HEK293 (cell line): ENCODE data around the gene PLCL1.

Experiments
- ELK4 ChIP-seq: IDR thresholded peaks from 2 replicates; pipeline ENCODE4 v1.6.1; 2011; ENCODE audit warnings: mild to moderate bottlenecking, low read depth, low read length, borderline replicate concordance
- KLF16 ChIP-seq: fragments of 450-650 bp; formaldehyde crosslinking; IDR thresholded peaks from 2 replicates; pipeline ENCODE4 v1.5.1; 2017; ENCODE audit warnings: missing biosample characterization, missing genetic modification characterization
- OSR2 ChIP-seq: fragments of 450-650 bp; formaldehyde crosslinking; IDR thresholded peaks from 2 replicates; pipeline ENCODE4 v1.5.1; 2016; ENCODE audit warnings: missing biosample characterization, missing genetic modification characterization
- SP2 ChIP-seq: fragments of 450-650 bp; formaldehyde crosslinking; IDR thresholded peaks from 2 replicates; pipeline ENCODE4 v1.5.1; 2016; ENCODE audit warnings: missing biosample characterization, missing genetic modification characterization
- ZNF146 ChIP-seq: fragments of 450-650 bp; formaldehyde crosslinking; IDR thresholded peaks from 2 replicates; pipeline ENCODE4 v1.5.1; 2016; ENCODE audit warnings: missing biosample characterization, missing genetic modification characterization
- ZNF529 ChIP-seq: fragments of 450-650 bp; formaldehyde crosslinking; IDR thresholded peaks from 2 replicates; pipeline ENCODE4 v1.5.1; 2017; ENCODE audit warnings: missing genetic modification characterization, missing biosample characterization; ENCODE audit not compliant: insufficient replicate concordance
- ZNF629 ChIP-seq: fragments of 450-650 bp; formaldehyde crosslinking; IDR thresholded peaks from 2 replicates; pipeline ENCODE4 v1.5.1; 2017; ENCODE audit warnings: missing biosample characterization, missing genetic modification characterization
- ZSCAN23 ChIP-seq: fragments of 450-650 bp; formaldehyde crosslinking; IDR thresholded peaks from 2 replicates; pipeline ENCODE4 v1.5.1; 2016; ENCODE audit warnings: missing biosample characterization, missing genetic modification characterization
- TF ChIP-seq, protein P1 (sequence below): fragments of 450-650 bp; formaldehyde crosslinking; IDR thresholded peaks from 2 replicates; pipeline ENCODE4 v1.5.1; 2016; ENCODE audit warnings: missing biosample characterization, missing genetic modification characterization
- TF ChIP-seq, protein P2 (sequence below): fragments of 450-650 bp; formaldehyde crosslinking; IDR thresholded peaks from 2 replicates; pipeline ENCODE4 v1.5.1; 2016; ENCODE audit warnings: missing biosample characterization, missing genetic modification characterization, low read depth

- TF ChIP-seq, protein P1, sequence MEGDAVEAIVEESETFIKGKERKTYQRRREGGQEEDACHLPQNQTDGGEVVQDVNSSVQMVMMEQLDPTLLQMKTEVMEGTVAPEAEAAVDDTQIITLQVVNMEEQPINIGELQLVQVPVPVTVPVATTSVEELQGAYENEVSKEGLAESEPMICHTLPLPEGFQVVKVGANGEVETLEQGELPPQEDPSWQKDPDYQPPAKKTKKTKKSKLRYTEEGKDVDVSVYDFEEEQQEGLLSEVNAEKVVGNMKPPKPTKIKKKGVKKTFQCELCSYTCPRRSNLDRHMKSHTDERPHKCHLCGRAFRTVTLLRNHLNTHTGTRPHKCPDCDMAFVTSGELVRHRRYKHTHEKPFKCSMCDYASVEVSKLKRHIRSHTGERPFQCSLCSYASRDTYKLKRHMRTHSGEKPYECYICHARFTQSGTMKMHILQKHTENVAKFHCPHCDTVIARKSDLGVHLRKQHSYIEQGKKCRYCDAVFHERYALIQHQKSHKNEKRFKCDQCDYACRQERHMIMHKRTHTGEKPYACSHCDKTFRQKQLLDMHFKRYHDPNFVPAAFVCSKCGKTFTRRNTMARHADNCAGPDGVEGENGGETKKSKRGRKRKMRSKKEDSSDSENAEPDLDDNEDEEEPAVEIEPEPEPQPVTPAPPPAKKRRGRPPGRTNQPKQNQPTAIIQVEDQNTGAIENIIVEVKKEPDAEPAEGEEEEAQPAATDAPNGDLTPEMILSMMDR (tag by site-specific recombination) = no peak
- no peak for TF ChIP-seq ZNF629 (tag by site-specific recombination)
- TF ChIP-seq, protein P2, sequence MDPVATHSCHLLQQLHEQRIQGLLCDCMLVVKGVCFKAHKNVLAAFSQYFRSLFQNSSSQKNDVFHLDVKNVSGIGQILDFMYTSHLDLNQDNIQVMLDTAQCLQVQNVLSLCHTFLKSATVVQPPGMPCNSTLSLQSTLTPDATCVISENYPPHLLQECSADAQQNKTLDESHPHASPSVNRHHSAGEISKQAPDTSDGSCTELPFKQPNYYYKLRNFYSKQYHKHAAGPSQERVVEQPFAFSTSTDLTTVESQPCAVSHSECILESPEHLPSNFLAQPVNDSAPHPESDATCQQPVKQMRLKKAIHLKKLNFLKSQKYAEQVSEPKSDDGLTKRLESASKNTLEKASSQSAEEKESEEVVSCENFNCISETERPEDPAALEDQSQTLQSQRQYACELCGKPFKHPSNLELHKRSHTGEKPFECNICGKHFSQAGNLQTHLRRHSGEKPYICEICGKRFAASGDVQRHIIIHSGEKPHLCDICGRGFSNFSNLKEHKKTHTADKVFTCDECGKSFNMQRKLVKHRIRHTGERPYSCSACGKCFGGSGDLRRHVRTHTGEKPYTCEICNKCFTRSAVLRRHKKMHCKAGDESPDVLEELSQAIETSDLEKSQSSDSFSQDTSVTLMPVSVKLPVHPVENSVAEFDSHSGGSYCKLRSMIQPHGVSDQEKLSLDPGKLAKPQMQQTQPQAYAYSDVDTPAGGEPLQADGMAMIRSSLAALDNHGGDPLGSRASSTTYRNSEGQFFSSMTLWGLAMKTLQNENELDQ (tag by site-specific recombination) = no peak
- no peak for TF ChIP-seq ZNF529
- no peak for TF ChIP-seq SP2
- no peak for TF ChIP-seq OSR2
- TF ChIP-seq ELK4 = no peak
- TF ChIP-seq KLF16 = no peak
- no peak for TF ChIP-seq ZNF146
- no peak for TF ChIP-seq ZSCAN23 (tag by site-specific recombination)
Measured at GRCh38 chr2:197932374-197932773, 128.0 kb downstream of the PLCL1 start.
